HG02885 (cell line): Measurements from ENCODE around the gene LY6G5B.
"Not testable (repeated sequence)": the region's sequence is repeated elsewhere in the genome, so short reads cannot be mapped to it uniquely, and the experiment has no call there.

Source experiments
- ATAC-seq: cut with Tn5 transposase; IDR thresholded peaks from one replicate; pipeline ENCODE4 v1.9.1; 2021; ENCODE audit warnings: mild to moderate bottlenecking; ENCODE audit not compliant: unreplicated experiment, poor library complexity

The LY6G5B gene

DNA sequence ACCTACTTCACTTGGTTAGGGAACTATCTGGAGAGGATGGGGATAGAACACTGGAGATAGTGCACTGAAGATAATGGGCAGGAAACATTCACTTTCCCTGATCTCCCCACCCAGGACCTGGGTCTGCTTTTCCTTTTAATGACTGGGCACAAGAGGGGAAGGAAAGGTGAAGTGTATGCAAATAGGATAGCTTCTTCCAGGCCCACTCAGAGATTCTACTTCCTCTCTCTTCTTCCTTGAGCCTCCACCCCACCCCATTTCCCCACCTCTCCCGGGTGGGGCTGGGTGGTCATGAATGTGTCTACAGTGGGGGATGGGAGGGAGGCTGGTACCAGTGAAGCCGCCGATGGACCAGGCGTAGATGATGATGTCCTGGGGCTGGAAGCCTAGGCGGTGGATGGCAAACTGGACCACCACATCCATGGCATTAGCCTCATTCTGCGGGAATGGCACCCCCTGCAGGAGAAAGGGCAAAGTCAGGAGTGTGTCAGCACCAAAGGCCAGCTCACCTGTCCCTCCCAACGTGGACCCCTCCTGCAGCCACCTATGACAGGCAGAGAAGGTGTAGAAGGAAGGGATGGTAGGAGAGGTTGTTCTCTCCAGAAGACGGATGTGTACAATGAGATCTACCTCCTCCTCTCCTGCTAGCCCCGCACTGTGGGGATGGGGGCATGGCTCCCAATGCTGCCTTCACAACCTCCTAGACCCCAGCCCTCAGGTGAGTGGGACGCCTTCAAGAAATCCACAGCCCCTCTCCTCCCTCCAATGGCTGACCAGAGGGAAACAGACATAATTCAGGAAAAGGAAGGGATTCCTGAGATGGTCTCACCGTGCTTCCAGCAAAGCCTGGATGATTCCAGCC is 19.7 kb downstream of the LY6G5B start:
- no peak for ATAC-seq

DNA sequence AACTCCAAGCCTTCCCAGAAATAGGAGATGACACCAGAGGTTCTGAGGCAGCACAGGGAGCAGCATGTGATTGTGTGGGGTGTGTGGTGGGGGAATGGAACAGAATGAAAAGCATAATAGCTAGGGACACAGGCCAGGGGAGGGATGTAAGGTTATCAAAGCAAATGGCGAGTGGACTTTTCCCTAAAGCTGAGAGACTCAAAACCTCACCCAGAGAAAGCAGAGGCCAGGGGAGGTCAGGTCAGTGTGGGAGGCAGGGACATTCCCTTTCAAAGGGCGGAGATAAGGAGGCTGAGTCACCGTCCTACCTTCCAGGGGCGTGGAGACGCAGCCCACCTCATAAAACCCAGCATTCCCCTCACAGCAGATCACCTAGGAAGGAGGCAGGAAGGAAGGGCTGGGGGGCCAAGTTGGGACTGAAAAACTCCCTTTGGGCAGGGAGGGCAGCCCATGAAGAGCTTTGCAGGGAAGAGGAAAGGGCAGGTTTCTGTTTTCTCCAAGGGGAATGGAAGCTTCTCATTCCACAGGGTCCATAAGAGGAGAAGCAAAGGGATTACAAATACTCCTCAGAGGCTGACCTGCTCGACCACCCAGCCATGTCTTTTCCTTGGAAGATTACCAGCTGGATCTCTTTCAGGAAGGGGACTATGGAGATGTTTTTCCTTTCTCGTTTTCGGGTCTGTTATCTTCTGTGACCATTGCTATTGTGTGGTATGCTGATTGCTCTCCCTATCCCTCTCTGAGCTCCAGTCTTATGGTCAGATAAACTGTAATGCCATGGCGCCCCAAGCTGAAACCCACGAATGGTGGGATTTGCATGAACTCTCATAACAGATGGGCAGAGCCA is 20.7 kb downstream of the LY6G5B start:
- ATAC-seq, result no peak

DNA sequence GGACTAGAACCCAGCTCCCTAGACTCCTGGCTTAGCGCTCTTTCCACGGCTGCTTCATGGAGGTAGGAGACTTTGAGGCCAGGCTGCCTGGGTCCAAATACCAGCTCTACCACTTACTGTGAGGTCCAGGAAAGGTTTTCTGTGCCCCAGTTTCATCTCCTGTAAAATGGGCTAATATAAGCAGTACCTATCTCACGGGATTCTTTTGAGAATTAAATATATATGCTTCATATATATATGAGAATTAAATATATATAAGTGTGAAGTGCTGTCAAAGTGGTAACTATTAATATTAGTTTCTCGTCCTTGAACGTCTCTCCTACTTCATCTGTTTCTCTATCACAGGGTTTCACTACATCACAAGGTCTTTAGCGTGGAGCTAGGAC is 21.3 kb downstream of the LY6G5B start:
- ATAC-seq, result no peak

DNA sequence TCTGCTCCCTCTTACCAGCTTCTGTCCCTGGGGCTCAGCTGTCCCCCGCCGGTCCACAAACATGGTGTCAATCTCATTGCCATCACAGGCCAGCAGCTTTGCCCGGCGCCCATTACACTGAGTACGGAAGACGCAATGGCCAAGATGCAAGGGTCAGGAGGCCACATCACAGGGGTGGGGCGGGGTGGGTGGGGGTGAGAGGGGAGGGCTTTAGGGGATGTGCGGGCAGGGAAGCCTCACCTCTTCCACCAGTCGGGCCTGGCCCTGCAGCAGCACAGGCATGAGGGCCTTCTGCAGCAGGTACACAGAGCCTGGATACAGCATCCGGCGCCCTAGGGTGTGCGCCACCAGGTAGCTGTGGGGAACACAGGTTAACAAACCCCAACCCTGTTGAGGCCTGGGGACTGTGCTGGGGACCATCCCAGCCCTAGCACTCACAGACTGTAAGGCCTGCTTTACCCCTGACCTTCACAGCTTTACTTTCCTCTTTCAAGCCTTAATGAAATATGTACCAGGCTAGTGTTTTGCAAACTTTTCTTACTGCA is 21.9 kb downstream of the LY6G5B start:
- no peak for ATAC-seq

DNA sequence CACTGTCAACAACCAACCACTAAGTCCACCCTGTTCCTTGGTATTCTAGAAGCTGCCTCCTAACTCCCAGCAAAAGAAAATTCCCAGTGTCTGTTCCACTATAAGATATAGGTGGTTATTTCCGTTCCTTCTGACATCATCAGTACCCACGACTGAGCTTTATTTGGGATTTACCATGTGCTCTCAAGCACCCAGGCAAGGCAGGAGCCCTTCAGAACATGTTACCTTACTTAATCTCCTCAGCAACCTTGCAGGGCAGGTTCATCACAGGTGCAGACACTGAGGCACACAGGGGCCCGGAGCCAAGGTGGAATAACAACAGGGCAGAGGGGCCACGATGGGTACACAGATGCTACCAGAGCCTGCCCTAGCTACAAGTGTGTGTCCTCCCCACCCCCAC is 22.6 kb downstream of the LY6G5B start:
- no peak for ATAC-seq

DNA sequence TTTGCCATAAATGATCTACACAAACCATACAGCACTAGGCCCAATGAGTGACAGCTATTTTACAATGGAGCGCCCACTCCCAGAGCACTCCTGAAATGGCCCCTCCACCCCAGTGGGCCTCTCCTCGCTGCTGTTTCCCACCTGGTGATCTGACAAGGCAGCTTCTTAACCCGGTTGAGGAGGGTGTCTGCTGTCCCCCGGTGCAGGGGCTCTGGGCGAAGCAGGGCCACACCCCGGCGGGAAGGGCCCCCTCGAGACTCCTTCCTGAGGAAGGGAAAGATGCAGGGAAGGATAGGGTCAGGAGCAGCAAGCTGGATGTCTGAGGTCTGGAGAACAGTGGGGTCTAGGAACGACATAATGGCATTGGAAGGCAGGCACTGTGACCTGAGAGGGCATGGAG is 23.1 kb downstream of the LY6G5B start:
- no peak for ATAC-seq

DNA sequence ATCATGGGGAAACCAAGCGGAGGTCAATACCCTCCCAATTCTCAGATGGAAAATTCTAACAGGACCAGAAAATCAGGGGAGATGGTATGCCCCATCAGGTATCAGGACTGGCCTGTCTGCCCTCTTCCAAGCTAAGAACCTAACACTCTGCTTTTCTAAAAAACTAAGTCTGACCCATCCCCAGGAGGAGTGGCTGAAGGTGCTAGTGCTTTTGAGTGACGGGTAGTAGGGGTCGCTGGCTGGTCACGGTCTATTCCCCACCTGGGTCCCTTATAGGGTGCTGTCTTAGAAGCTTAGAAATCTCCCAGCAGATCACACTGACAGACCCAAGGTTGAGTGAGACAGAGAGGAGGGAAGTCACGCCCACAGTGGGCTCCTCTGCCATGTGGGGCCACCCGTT is 23.8 kb downstream of the LY6G5B start:
- no peak for ATAC-seq

DNA sequence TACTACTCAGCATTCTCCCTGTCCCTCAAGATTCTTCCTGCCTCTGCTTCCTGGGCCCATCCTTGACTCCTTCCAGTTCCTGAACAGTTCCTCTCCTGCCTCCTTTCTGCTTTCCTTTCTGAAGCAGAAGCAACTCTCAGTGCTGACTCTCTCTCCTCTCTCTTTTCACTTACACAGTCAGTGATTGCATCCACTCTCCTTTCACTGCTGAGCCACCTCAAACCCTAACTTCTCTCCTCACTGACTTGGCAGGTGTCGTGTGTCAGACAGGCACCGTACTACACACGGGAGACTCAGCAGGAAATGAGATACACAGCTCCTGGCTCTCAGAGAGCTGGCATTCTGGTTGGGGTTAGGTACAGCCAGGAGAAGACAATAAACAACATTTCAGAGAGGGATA is 27.8 kb downstream of the LY6G5B start:
- ATAC-seq, result no peak

DNA sequence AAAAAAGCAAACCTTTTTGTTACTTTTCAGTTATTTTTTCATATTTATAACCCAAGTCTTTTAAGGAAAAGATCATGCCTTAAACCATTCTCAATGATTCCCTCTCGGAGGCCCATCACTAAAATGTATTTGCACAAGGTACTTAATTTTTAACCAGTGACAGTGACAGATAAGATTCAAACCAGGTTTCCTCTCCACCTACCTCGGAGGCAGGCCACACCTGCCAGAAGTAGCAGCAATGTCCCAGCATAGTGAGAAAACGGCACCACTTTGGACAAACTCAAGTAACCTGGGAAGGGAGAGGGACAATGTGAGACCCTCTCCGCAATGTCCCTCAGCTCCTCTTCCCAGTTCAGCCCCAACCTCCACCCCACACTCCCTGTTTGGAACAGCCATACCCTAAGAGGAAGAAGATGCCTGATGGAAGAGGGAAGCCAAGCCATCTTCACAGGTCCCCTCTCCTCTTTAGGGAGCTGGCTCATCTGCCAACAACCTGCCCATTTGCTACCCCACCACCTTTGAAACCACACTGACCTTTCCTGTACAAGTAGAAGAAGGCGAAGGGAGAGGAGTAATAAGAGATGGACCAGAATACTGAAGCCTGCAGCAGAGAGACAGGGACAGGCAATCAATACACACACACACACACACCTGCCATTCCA is 31.1 kb downstream of the LY6G5B start:
- ATAC-seq, result no peak

DNA sequence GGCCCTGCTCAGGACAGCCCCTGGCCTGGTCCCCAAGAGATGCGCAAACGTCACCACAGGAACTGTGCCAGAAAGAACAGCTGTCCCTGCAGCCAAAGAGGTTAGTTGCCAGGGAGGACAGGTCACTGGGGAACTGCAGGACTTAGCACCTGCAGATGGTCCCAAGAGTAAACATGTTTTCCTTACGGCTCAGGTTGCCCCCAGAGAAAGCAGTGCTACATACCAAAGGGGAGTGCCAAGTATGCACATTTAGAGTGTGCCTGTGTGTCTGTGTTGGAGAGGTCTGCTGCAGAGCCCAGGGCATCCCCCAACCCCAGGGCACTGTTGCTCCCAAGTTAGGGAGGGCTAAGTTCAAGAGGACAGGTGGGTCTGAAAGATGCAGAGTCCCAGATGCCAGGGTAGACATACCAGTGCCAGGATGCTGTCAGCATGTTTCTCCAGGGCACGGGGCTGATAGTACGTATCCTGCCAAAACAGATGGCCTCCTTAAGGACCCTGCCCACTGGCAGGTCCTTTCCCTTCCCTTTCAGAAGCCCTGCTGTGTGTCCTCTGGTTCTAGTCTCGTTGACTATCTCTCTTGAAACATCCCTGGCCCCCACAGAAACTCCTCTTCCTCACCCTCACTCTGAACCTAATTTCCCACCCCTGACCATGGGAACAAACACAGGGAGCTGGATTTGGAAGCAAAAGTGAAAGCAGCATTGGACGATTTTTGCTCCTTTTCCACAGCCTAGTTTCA is 32.1 kb downstream of the LY6G5B start:
- ATAC-seq, result no peak

DNA sequence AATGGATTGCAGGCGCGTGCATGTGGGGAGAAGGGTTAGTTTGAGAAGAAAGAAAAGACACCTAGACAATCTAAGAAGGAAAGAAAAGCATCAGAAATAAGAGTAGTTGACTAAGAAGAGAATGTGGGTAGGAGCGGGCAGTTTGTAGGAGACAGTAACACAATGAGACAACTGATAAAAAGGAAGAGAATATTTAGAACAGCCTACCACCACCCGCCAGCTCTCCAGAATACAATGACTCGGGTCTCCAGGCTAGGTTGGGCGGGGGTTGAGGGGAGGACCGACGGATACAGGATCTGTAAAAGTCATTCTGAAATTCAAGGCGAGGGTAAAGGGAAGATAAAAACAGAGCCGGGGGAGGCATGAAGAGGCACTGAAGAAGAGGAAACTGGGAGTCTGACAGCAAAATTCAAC is 32.6 kb downstream of the LY6G5B start:
- ATAC-seq, result no peak

DNA sequence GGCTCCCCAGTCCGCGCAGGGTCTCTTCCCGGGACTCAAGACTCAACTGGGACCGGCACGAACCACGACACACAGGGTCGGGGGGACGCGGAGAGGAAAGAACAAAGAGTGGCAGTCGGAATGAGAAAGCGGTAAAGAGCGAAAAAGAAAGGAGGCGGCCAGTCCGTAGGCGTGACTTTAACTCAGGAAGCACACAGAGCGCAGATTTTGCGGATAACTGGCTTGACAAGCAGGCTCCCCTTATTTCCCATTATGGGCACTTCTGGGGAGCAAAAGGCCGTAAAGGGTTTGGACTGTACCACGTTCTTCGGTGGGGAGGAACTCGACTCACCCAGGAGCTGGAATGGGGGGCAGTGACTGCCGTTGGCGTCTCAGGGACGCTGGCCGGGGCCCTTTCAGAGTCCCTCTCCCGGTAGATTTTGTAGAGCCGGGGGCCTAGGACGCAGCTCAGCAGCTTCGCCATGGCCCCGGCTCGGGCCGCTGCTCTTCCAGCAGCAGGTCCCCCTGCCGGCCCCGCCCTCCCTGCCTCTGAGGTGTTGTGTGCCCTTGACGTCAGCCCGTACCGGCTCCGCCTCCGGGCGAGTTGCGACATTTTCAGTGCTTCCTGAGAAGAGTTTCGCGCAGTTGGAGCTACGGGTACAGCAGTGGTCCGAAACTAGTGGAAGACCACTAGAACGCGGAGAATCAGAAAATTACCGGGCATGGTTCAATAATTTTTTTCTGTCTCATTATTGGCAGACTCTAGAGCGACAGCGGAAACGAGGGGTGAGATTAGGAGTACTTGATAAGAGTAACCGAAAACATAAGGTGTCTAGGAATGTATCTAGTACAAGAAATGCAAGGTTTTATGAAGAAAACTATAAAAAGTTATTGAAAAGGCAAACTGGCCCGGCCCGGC is 33.3 kb downstream of the LY6G5B start, which contains the start of gene ABHD16A:
ABHD16A (minus strand) TSS at position 506 of the 898 bp plus-strand sequence; CDS start at position 463, 43 bp downstream.
- ATAC-seq, result peak; percentile 93

DNA sequence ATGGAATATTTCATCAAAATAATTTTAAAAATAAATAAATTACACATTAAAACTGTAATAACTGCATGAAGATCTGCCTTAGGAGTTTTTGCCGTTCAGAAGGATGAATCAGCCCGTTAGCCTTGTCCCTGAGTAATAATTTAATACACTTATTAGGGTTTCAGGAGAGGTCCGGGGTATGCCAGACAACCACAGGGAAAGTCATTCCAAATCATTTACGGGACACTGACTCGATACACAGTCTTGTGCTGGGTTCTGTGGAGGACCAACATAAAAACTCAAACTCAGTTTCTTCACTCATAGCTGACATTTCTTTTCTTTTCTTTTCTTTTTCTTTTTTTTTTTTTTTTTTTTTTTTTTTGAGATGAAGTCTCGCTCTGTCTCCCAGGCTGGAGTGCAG is 36.2 kb downstream of the LY6G5B start:
- ATAC-seq, result no peak

DNA sequence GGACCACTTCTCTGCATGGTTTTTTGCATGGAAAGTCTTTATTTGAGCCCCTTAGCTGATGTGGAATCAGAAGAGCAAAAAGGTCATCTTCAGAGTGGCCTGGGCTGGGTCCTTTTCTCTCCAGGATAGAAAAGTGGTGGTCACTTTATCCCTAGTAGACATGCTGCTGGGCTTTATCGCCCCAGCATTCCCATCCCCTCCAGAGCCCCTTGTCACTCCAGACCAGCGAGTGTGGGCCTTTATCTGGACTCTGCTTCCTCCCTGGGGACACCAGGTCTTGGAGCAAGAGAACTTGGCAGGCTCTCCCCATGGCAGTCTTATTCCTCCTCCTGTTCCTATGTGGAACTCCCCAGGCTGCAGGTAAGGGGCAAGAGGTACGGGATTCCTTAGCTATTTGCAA is 36.8 kb downstream of the LY6G5B start, which contains the start of gene LY6G6F:
LY6G6F (plus strand) TSS at position 268 of the 400 bp plus-strand sequence; CDS start at position 309, 41 bp downstream.
- ATAC-seq, result no peak

DNA sequence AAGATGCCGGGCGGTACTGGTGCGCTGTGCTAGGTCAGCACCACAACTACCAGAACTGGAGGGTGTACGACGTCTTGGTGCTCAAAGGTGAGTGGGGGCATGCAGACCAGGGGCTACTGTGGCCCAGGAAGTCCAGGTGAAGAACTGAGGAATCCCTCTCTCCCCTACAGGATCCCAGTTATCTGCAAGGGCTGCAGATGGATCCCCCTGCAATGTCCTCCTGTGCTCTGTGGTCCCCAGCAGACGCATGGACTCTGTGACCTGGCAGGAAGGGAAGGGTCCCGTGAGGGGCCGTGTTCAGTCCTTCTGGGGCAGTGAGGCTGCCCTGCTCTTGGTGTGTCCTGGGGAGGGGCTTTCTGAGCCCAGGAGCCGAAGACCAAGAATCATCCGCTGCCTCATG is 37.9 kb downstream of the LY6G5B start:
- no peak for ATAC-seq

DNA sequence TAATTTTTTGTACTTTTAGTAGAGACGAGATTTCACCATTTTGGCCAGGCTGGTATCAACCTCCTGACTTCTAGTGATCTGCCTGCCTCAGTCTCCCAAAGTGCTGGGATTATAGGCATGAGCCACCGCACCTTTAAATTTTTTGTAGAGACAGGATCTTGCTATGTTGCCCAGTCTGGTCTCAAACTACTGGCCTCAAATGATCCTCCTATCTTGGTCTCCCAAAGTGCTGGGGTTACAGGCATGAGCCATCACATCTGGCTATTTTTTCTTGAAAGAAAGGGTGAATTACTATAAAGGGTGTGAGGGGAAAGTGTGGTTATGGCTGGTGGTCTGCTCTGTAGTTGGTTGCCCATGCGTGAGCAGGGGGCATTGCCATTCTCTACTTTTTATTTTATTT is 38.4 kb downstream of the LY6G5B start:
- no peak for ATAC-seq

DNA sequence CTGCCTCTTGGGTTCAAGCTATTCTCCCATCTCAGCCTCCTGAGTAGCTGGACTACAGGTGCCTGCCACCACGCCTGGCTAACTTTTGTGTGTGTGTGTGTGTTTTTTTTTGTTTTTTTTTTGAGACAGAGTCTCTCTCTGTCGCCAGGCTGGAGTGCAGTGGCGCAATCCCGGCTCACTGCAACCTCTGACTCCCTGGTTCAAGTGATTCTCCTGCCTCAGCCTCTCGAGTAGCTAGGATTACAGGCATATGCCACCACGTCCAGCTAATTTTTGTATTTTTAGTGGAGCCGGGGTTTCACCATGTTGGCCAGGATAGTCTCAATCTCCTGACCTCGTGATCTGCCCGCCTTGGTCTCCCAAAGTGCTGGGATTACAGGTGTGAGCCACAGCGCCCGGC is 39.4 kb downstream of the LY6G5B start:
- ATAC-seq, result not testable (repeated sequence)

DNA sequence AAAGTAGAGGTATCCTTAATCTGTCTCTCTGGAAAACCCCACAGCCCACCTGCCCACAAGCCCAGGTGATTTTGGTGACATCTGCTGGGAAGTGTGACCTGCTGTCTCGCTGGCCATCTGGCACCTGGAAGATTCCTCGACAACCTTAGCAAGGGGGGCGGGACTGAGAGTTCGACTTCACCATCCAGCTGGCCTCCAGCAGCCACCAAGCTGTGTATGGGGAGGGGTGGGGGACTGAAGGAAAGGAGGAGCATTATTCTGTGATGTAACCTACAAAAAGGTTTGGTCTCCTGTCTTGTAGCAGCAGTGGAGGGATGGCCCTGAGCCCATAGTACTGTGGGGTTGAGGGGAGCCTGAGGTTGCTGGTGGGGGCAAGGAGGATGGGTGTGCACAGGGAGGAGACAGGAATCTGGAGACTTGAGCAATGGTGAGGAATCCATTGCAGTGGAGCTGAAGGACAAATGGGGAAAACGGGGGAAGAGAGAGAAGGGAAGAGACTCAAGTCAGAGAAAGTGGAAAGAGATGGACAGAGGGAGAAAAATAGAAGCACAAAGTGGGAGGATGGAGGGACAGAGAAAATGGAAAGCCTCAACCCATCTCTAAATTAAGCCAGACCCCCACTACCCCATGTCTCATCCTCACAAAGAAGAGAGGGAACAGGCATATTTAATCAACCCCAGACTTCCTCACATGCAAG is 40.9 kb downstream of the LY6G5B start:
- no peak for ATAC-seq
